Sigmoid colon (tissue), 4 donors: ENCODE results near the gene AMBRA1.

Experiments
- POLR2A ChIP-seq, 2 donors: fragments of 450-650 bp; IDR thresholded peaks; one replicate each; pipeline ENCODE4 v1.6.1; 2016; ENCODE audit warnings: antibody characterized with exemption in 2 of 2, mild to moderate bottlenecking in 2 of 2, moderate library complexity in 2 of 2
- POLR2AphosphoS5 ChIP-seq, 4 donors: sonication (generic); formaldehyde crosslinking; IDR thresholded peaks; one replicate each; pipeline ENCODE4 v1.6.1; 2017; ENCODE audit warnings: antibody characterized with exemption in 4 of 4
- TF ChIP-seq, protein P1 (sequence below), 4 experiments: fragments of 450-650 bp in 3 of 4; fragments of 200-600 bp in 1 of 4; IDR thresholded peaks; one replicate each; pipeline ENCODE4 v1.5.1; 2016 to 2019; ENCODE audit warnings: antibody characterized with exemption in 4 of 4, mild to moderate bottlenecking in 3 of 4, moderate library complexity in 2 of 4

DNA sequence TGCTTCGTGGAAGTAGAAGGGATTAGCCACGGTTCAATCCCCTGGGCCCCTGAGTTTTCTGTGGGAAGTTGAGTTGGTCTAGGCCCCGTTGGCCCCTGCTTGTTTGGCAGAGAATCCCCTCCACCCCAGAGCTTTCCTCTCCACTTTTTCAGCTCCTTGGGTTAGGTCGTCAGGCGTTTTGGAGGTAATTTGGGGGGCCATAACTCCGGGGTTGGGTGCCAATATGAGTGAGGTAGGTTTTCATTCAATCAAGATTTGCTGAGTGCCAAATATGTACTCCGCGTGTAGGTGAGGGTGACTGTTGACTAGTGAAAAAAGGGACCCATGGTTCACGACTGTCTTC, 24.1 kb upstream of the AMBRA1 start:
- TF ChIP-seq, protein P1, sequence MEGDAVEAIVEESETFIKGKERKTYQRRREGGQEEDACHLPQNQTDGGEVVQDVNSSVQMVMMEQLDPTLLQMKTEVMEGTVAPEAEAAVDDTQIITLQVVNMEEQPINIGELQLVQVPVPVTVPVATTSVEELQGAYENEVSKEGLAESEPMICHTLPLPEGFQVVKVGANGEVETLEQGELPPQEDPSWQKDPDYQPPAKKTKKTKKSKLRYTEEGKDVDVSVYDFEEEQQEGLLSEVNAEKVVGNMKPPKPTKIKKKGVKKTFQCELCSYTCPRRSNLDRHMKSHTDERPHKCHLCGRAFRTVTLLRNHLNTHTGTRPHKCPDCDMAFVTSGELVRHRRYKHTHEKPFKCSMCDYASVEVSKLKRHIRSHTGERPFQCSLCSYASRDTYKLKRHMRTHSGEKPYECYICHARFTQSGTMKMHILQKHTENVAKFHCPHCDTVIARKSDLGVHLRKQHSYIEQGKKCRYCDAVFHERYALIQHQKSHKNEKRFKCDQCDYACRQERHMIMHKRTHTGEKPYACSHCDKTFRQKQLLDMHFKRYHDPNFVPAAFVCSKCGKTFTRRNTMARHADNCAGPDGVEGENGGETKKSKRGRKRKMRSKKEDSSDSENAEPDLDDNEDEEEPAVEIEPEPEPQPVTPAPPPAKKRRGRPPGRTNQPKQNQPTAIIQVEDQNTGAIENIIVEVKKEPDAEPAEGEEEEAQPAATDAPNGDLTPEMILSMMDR (IDR thresholded peaks at IDR 0.05), result peak in 1 of 4 experiments; percentile 9
- TF ChIP-seq POLR2A (IDR thresholded peaks at IDR 0.05) (no peak), POLR2AphosphoS5 (IDR thresholded peaks at IDR 0.05) (no peak)
